Keratinocyte (primary cell): Measurements from ENCODE around the gene PGK2.

Experiments used
- CTCF ChIP-seq, 3 experiments: IDR thresholded peaks in 1 of 3; conservative IDR thresholded peaks in 1 of 3; optimal IDR thresholded peaks in 1 of 3; 2 replicates in 2 of 3; 3 replicates in 1 of 3; pipeline versions ENCODE3 to v1.5.1; 2011; ENCODE audit warnings: low read length in 3 of 3, mild to moderate bottlenecking in 3 of 3, moderate library complexity in 2 of 3, control low read depth in 1 of 3, inconsistent platforms in 1 of 3; ENCODE audit not compliant: insufficient read depth in 2 of 3; ENCODE audit errors: extremely low read depth in 1 of 3
- EZH2 ChIP-seq: IDR thresholded peaks from one replicate; pipeline ENCODE4 v1.6.1; 2012; ENCODE audit warnings: inconsistent platforms, mild to moderate bottlenecking, low read length, moderate library complexity

GRCh38 chr6:49766762-49767161 is 20.3 kb downstream of the PGK2 start:
- no peak for TF ChIP-seq CTCF (optimal IDR thresholded peaks at IDR 0.05 in 1 of 3, IDR thresholded peaks at IDR 0.05 in 1 of 3, conservative IDR thresholded peaks at IDR 0.05 in 1 of 3; ENCODE audit: extremely low read depth in 1 of 3, insufficient read depth in 2 of 3, low read length in 3 of 3)
- no peak for TF ChIP-seq EZH2
